OCI-LY7 (cell line): ENCODE data around the gene FYN. TPM values are rescaled to one million over a fixed set of nuclear protein-coding genes. Genes with fewer than 3 reads are reported as not detected.

Experiments used
- BruUV-seq: library from RNA; stranded (reverse); fragments of 400-500 nt; replicated peaks from 2 replicates; lab custom pipeline; 2021; lab: Mats Ljungman, UMichigan
- CTCF ChIA-PET: fragments of 300-600 bp; sonication (Branson Sonifier 250); formaldehyde crosslinking; loops from one replicate; lab custom pipeline; 2022; ENCODE audit warnings: antibody characterized with exemption; ENCODE audit not compliant: unreplicated experiment; lab: Charles Lee
- POLR2A ChIA-PET: fragments of 300-600 bp; sonication (Branson Sonifier 250); formaldehyde crosslinking; loops from one replicate; lab custom pipeline; 2022; ENCODE audit warnings: antibody characterized with exemption; lab: Charles Lee
- DNase-seq: peaks from one replicate; pipeline ENCODE4 v3.0.0-alpha.2; 2015; ENCODE audit warnings: low spot score
- H2AFZ ChIP-seq: fragments of 200-600 bp; sonication (generic), shearing (Covaris generic); 2 replicates; pipeline ENCODE4 v1.6.1; 2014; ENCODE audit warnings: mild to moderate bottlenecking, antibody characterized with exemption, low read length, moderate library complexity
- H3K27ac ChIP-seq: fragments of 200-600 bp; sonication (generic); 2 replicates; pipeline ENCODE4 v1.5.1; 2014; ENCODE audit warnings: mixed run types, low read depth, mild to moderate bottlenecking, moderate library complexity, low read length, inconsistent platforms; ENCODE audit not compliant: poor library complexity, severe bottlenecking
- H3K36me3 ChIP-seq: fragments of 200-600 bp; sonication (generic); 2 replicates; pipeline ENCODE4 v1.6.1; 2014; ENCODE audit warnings: mild to moderate bottlenecking, antibody characterized with exemption, low read length, moderate library complexity, mixed read lengths; ENCODE audit not compliant: insufficient read depth
- H3K4me1 ChIP-seq: fragments of 200-600 bp; sonication (generic); 2 replicates; pipeline ENCODE4 v1.5.1; 2014; ENCODE audit warnings: mild to moderate bottlenecking, low read length; ENCODE audit not compliant: insufficient read depth, poor library complexity, severe bottlenecking
- H3K4me2 ChIP-seq: fragments of 200-600 bp; sonication (generic); 2 replicates; pipeline ENCODE4 v1.6.1; 2014; ENCODE audit warnings: mild to moderate bottlenecking, low read length
- H3K4me3 ChIP-seq: fragments of 200-600 bp; sonication (generic); 2 replicates; pipeline ENCODE4 v1.5.1; 2014; ENCODE audit warnings: mild to moderate bottlenecking, low read depth, low read length; ENCODE audit not compliant: poor library complexity, severe bottlenecking
- H3K79me2 ChIP-seq: fragments of 200-600 bp; sonication (generic); 2 replicates; pipeline ENCODE4 v1.6.1; 2016; ENCODE audit warnings: low read depth, mild to moderate bottlenecking, low read length, moderate library complexity, mixed read lengths; ENCODE audit not compliant: insufficient read depth
- H3K9me2 ChIP-seq: fragments of 200-600 bp; sonication (generic); 2 replicates; pipeline ENCODE4 v1.6.1; 2016; ENCODE audit warnings: mild to moderate bottlenecking, low read length, mixed read lengths; ENCODE audit not compliant: insufficient read depth
- H3K9me3 ChIP-seq: fragments of 200-600 bp; sonication (generic); 2 replicates; pipeline ENCODE4 v1.6.1; 2014; ENCODE audit warnings: mild to moderate bottlenecking, mixed run types, low read length, mixed read lengths
- H4K20me1 ChIP-seq: fragments of 200-600 bp; sonication (generic); 2 replicates; pipeline ENCODE4 v1.6.1; 2014; ENCODE audit warnings: mild to moderate bottlenecking, antibody characterized with exemption, low read length, moderate library complexity, mixed read lengths; ENCODE audit not compliant: insufficient read depth
- EZH2phosphoT487 ChIP-seq: fragments of 200-600 bp; sonication (generic); IDR thresholded peaks from 2 replicates; pipeline ENCODE4 v1.6.1; 2018; ENCODE audit warnings: low read depth, borderline replicate concordance, mild to moderate bottlenecking, mixed run types, antibody characterized with exemption, low read length, moderate library complexity, mixed read lengths
- intact Hi-C: fragments of 100-400 bp; cut with micrococcal nuclease; formaldehyde crosslinking; loops from one replicate; pipeline ENCODE4 v1.10.0; 2022; ENCODE audit not compliant: unreplicated experiment
- total RNA-seq, 2 experiments: library from RNA; depleted of rRNA in 1 of 2; stranded (reverse); fragments of >200 nt in 1 of 2; shearing (Covaris generic) in 1 of 2; gene quantifications; 2 replicates each; pipeline ENCODE4 v1.2.3, GENCODE V29; 2014 to 2022
- TF ChIP-seq, protein P1 (sequence below): fragments of 200-600 bp; sonication (generic); conservative IDR thresholded peaks from 2 replicates; pipeline ENCODE4 v1.5.1; 2014; ENCODE audit warnings: mild to moderate bottlenecking, antibody characterized with exemption, low read length, moderate library complexity, mixed read lengths

FYN gene
- total RNA-seq, 2 experiments from 2014 or later, result 57.3 to 92.9 TPM

DNA sequence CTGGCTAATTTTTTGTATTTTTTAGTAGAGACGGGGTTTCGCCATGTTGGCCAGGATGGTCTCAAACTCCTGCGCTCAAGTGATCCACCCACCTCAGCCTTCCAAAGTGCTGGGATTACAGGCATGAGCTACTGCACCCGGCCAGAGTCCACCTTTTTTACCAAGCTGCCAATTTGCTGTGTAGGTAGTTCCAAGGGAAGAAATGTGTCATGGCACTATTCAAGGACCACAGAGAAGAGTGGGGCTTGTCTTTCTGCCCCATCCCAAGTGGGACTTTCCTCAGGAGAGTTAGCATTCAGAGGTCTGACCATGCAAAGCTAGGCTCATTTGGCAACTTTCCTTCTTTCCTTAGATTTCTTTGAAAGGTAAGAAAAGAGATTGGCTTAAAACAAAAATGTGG, 155.6 kb downstream of the FYN start:
- Histone ChIP-seq H3K4me2 (no peak overlapping the region), H2AFZ (no peak overlapping the region), H3K4me1 (peaks cover 6% of the 10 kb centered on the region), H3K9me2 (no peaks in the 10 kb centered on the region), H3K27ac (no peak overlapping the region), H3K4me3 (no peak overlapping the region), H3K36me3 (peaks cover 12% of the 10 kb centered on the region; the same call in 1 of the 2 replicates), H3K79me2 (no peaks in the 10 kb centered on the region), H3K9me3 (no peaks in the 10 kb centered on the region), H4K20me1 (no peaks in the 10 kb centered on the region)
- BruUV-seq, result no TSS peak
- CTCF ChIA-PET, result no interaction called here
- no peak for DNase-seq
- intact Hi-C loops, result no loop called here
- POLR2A ChIA-PET, result interaction anchor here (0.6 kb wide), 1 partner anchor 294 kb away, joined by 4 read pairs; no protein-coding TSS in a partner anchor
- TF ChIP-seq, protein P1, sequence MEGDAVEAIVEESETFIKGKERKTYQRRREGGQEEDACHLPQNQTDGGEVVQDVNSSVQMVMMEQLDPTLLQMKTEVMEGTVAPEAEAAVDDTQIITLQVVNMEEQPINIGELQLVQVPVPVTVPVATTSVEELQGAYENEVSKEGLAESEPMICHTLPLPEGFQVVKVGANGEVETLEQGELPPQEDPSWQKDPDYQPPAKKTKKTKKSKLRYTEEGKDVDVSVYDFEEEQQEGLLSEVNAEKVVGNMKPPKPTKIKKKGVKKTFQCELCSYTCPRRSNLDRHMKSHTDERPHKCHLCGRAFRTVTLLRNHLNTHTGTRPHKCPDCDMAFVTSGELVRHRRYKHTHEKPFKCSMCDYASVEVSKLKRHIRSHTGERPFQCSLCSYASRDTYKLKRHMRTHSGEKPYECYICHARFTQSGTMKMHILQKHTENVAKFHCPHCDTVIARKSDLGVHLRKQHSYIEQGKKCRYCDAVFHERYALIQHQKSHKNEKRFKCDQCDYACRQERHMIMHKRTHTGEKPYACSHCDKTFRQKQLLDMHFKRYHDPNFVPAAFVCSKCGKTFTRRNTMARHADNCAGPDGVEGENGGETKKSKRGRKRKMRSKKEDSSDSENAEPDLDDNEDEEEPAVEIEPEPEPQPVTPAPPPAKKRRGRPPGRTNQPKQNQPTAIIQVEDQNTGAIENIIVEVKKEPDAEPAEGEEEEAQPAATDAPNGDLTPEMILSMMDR, result no peak
- no peak for TF ChIP-seq EZH2phosphoT487

DNA sequence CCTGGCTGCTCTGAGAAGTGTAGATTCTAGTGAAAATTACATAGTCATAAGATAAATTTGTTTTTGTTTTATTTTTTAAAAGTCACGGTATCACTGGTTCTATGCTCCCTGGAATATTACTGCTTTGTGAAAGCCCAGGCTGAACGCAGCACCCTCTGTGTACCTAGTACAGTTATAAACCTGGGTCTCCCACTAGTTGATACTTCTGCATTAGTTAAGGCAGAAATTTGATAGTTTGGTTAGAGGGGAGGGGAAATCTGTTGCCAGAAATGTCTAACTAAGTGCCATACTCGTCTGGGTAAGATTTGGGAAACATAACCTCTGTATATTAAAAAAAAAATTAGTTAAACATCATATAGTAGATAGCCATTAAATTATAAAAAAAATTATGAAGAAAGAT, 156.9 kb downstream of the FYN start:
- CTCF ChIA-PET, result no interaction called here
- no peaks in the 10 kb centered on the region for H3K4me1 ChIP-seq
- no peak overlapping the region for H2AFZ ChIP-seq
- H3K9me2 ChIP-seq, result no peaks in the 10 kb centered on the region
- BruUV-seq, result no TSS peak
- no peak overlapping the region for H3K27ac ChIP-seq
- no peak for DNase-seq
- H3K79me2 ChIP-seq, result no peaks in the 10 kb centered on the region
- H3K4me3 ChIP-seq, result no peak overlapping the region
- no peaks in the 10 kb centered on the region for H3K9me3 ChIP-seq
- peaks cover 12% of the 10 kb centered on the region; the same call in 1 of the 2 replicates for H3K36me3 ChIP-seq
- POLR2A ChIA-PET, result interaction anchor here (0.7 kb wide), 1 partner anchor 905 kb away, joined by 3 read pairs; no protein-coding TSS in a partner anchor
- no peaks in the 10 kb centered on the region for H4K20me1 ChIP-seq
- TF ChIP-seq EZH2phosphoT487, result no peak
- TF ChIP-seq, protein P1, result no peak
- no peak overlapping the region for H3K4me2 ChIP-seq
- intact Hi-C loops, result no loop called here

DNA sequence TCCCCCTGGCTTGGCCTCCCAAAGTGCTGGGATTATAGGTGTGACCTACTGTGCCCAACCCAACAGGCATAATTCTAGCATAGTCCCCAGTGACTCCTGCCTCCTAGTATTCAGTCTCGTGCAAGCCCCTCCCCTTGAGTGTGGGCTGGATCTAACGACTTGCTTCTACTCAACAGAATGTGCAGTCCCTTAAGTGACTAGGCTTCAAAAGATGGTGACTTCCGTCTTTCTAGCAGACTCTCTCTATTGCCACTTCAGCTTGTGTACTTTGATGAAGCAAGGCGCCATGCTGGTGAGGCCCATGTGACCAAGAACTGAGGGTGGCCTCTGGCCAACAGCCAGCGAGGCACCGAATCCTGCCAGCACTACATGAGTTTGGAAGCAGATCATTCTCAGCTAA, 157.9 kb downstream of the FYN start:
- Histone ChIP-seq H3K4me3 (no peak overlapping the region), H3K36me3 (peaks cover 12% of the 10 kb centered on the region; the same call in 1 of the 2 replicates), H4K20me1 (no peaks in the 10 kb centered on the region), H2AFZ (no peak overlapping the region), H3K27ac (no peak overlapping the region), H3K4me1 (no peaks in the 10 kb centered on the region), H3K9me2 (no peaks in the 10 kb centered on the region), H3K4me2 (no peak overlapping the region), H3K9me3 (no peaks in the 10 kb centered on the region), H3K79me2 (no peaks in the 10 kb centered on the region)
- ChIA-PET CTCF (no interaction called here), POLR2A (no interaction called here)
- TF ChIP-seq EZH2phosphoT487, result no peak
- TF ChIP-seq, protein P1, result no peak
- intact Hi-C loops, result no loop called here
- no TSS peak for BruUV-seq
- no peak for DNase-seq
